Aorta (tissue), 5 donors: ENCODE measurements around the gene BCL6. TPM values are rescaled to one million over a fixed set of nuclear protein-coding genes. Genes with fewer than 3 reads are reported as not detected.

Experiments
- ATAC-seq: fragments of 200-7000 bp; cut with Tn5 transposase; one replicate; pipeline ENCODE4 v1.9.1; 2022; ENCODE audit warnings: moderate library complexity; ENCODE audit not compliant: low FRiP score
- DNase-seq, 2 donors: peaks; one replicate each; pipeline ENCODE4 v3.0.0-alpha.2; 2020
- H3K27ac ChIP-seq, 2 donors: one replicate each; pipeline ENCODE4 v1.5.1; 2013; ENCODE audit warnings: low read length in 2 of 2, mild to moderate bottlenecking in 2 of 2, moderate library complexity in 2 of 2, control low read depth in 1 of 2, inconsistent platforms in 1 of 2, low read depth in 1 of 2
- H3K27me3 ChIP-seq, 2 donors: one replicate each; pipeline ENCODE4 v1.6.1; 2013; ENCODE audit warnings: control low read depth in 1 of 2, low read length in 1 of 2, mild to moderate bottlenecking in 1 of 2, moderate library complexity in 1 of 2; ENCODE audit not compliant: insufficient read depth in 2 of 2, control insufficient read depth in 1 of 2
- H3K36me3 ChIP-seq, 2 donors: one replicate each; pipeline ENCODE4 v1.6.1; 2013; ENCODE audit warnings: control low read depth in 1 of 2, low read length in 1 of 2, mild to moderate bottlenecking in 1 of 2; ENCODE audit not compliant: insufficient read depth in 2 of 2, control insufficient read depth in 1 of 2
- H3K4me1 ChIP-seq, 2 donors: one replicate each; pipeline ENCODE4 v1.6.1; 2013; ENCODE audit warnings: low read length in 2 of 2, control low read depth in 1 of 2, mild to moderate bottlenecking in 1 of 2, moderate library complexity in 1 of 2; ENCODE audit not compliant: insufficient read depth in 2 of 2, control insufficient read depth in 1 of 2
- H3K4me3 ChIP-seq, 2 donors: one replicate each; pipeline ENCODE4 v1.5.1; 2013; ENCODE audit warnings: low read length in 2 of 2, control low read depth in 1 of 2, mild to moderate bottlenecking in 1 of 2
- H3K9me3 ChIP-seq: one replicate; pipeline ENCODE4 v1.6.1; 2013; ENCODE audit warnings: mild to moderate bottlenecking, low read length; ENCODE audit not compliant: control insufficient read depth
- WGBS, 2 donors: extraction: QIAGEN DNeasy Blood & Tissue Kit; methylation state at CpG; one replicate each; pipeline ENCODE4 v1.1.7; 2013; 5-methylcytosine and 5-hydroxymethylcytosine counted together
- intact Hi-C, 2 donors: fragments of 100-400 bp; cut with DNase I; formaldehyde crosslinking; loops; one replicate each; pipeline versions ENCODE4 v1.14.2 to v1.15.0; 2022
- polyA plus RNA-seq, 2 donors: library from polyadenylated mRNA; stranded (reverse); fragments of 200-250 nt; gene quantifications; one replicate each; pipeline ENCODE4 v1.2.3, GENCODE V29; 2013
- total RNA-seq, 2 donors: library from RNA; stranded (reverse); fragmentation: NEBNext Ultra II Directional; extraction: Animal tissue kit (Norgen Biotek cat#: 25700); gene quantifications; one replicate each; pipeline ENCODE4 v1.2.1, GENCODE V29; 2021
- donor health status: healthy with polysubstance abuse.
- donor health status: Bipolar disorder and iron deficiency.
- donor health status: DM: no; HTN: no; CAD: no.
- donor health status: DM: no; HTN: no; CAD: no.
- donor health status: DM: yes; HTN: yes; CAD: no.

Gene BCL6
- total and polyA plus RNA-seq, 4 donors = 16.7 to 154 (median 98.5) TPM

DNA sequence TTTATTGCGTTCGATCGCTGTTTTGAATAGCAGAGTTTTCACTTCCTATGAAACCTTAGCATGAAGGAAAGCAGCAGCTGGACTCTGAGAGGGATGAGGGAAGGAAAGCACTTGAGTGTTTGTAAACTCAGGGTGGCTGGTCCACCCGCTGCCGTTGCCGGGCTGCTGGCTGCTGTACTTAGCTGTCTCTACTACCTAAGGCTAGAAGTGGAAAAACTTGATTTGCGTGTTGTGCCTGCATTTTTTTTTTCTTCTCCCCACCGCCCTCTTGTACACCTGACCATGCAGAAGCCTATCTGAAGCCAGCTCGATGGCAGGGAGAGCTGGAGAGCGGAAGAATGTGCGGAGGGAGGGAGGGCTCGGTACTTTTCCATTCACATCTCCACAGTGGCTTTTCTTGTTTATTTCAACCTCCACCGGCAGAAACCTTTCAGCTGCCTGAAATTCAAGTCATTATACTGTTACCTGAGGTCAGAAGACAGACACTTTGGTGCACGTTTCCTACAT lies 4.8 kb upstream of the BCL6 start:
- DNase-seq = no peak
- no peaks in the 10 kb centered on the region for H3K27me3 ChIP-seq
- peak overlapping the region in 1 of 2 donors; percentile 30 for H3K27ac ChIP-seq
- ATAC-seq = no peak
- no peaks in the 10 kb centered on the region for H3K9me3 ChIP-seq
- no peak overlapping the region for H3K4me3 ChIP-seq
- no peaks in the 10 kb centered on the region for H3K36me3 ChIP-seq
- H3K4me1 ChIP-seq = peaks cover 0 to 6% of the 10 kb centered on the region in 2 donors
- WGBS, 2 donors = 67 to 70% methylated on average over 14 of the region's 14 CpGs
- intact Hi-C loops = no loop called here

GRCh38 chr3:187748050-187748481 lies 2.8 kb upstream of the BCL6 start:
- intact Hi-C loops = loop anchor here (5.0 to 10.0 kb wide), 10 partner anchors 304 to 1047 kb away; no protein-coding TSS in a partner anchor
- no peak overlapping the region for H3K27ac ChIP-seq
- no peaks in the 10 kb centered on the region for H3K9me3 ChIP-seq
- peaks cover 0 to 6% of the 10 kb centered on the region in 2 donors for H3K4me1 ChIP-seq
- H3K36me3 ChIP-seq = no peaks in the 10 kb centered on the region
- DNase-seq (peak; percentile 93 to 96), ATAC-seq (peak; percentile 60)
- no peaks in the 10 kb centered on the region for H3K27me3 ChIP-seq
- no peak overlapping the region for H3K4me3 ChIP-seq
- 6 to 12% methylated on average over 2 of the region's 2 CpGs for WGBS, 2 donors

DNA sequence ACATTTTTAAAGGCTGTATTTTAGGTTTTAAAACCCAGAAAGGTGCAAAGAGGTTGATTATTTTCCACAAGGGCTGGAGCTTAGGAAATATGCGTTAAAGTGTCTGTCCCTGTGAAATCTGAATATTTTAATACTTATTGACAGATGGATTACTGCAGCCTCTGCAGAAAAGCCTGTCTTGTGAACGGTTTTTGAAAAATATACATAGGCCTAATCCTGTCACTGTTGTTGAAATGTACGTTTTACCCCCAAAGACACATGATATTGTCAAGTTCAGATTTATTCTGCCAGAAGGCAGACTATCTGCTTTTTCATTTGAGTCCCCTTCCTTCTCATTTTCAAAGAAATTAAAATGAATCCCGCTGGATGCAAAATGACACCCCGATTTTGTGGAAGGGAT lies 2.2 kb upstream of the BCL6 start:
- ATAC-seq (no peak), DNase-seq (no peak)
- H3K4me1 ChIP-seq = peaks cover 0 to 6% of the 10 kb centered on the region in 2 donors
- intact Hi-C loops = loop anchor here (5.0 to 10.0 kb wide), 10 partner anchors 305 to 1047 kb away; no protein-coding TSS in a partner anchor
- no peaks in the 10 kb centered on the region for H3K9me3 ChIP-seq
- no peaks in the 10 kb centered on the region for H3K27me3 ChIP-seq
- WGBS, 2 donors = 48% methylated on average over 5 of the region's 5 CpGs
- H3K27ac ChIP-seq = no peak overlapping the region
- no peaks in the 10 kb centered on the region for H3K36me3 ChIP-seq
- H3K4me3 ChIP-seq = no peak overlapping the region

GRCh38 chr3:187746442-187747281 lies 1.4 kb upstream of the BCL6 start:
- Histone ChIP-seq H3K27me3 (no peaks in the 10 kb centered on the region), H3K4me1 (peaks cover 0 to 6% of the 10 kb centered on the region in 2 donors), H3K27ac (peak overlapping the region; percentile 65 to 96), H3K4me3 (peak overlapping the region; percentile 56 to 83), H3K9me3 (no peaks in the 10 kb centered on the region), H3K36me3 (no peaks in the 10 kb centered on the region)
- DNase-seq (no peak), ATAC-seq (no peak)
- WGBS, 2 donors = 6 to 9% methylated on average over 10 of the region's 10 CpGs
- intact Hi-C loops = loop anchor here (5.0 to 10.0 kb wide), 10 partner anchors 306 to 1048 kb away; no protein-coding TSS in a partner anchor

- H3K4me1 ChIP-seq = peaks cover 0 to 6% of the 10 kb centered on the region in 2 donors
- H3K9me3 ChIP-seq = no peaks in the 10 kb centered on the region
- intact Hi-C loops = loop anchor here (5.0 to 10.0 kb wide), 10 partner anchors 306 to 1049 kb away; no protein-coding TSS in a partner anchor
- DNase-seq = no peak
- no peak for ATAC-seq
- peak overlapping the region; percentile 56 to 83 for H3K4me3 ChIP-seq
- H3K27ac ChIP-seq = peak overlapping the region in 1 of 2 donors; percentile 96
- WGBS, 2 donors = 0 to 3% methylated on average over 6 of the region's 6 CpGs
- H3K36me3 ChIP-seq = no peaks in the 10 kb centered on the region
- no peaks in the 10 kb centered on the region for H3K27me3 ChIP-seq
These were observed 782 bp upstream of the BCL6 start for GRCh38 chr3:187746059-187746441.

GRCh38 chr3:187744169-187745151 lies 808 bp downstream of the BCL6 start:
- peak; percentile 39 for ATAC-seq
- Histone ChIP-seq H3K27me3 (no peaks in the 10 kb centered on the region), H3K9me3 (no peaks in the 10 kb centered on the region), H3K4me1 (peaks cover 0 to 6% of the 10 kb centered on the region in 2 donors), H3K4me3 (peak overlapping the region; percentile 84 to 90), H3K36me3 (no peaks in the 10 kb centered on the region), H3K27ac (peak overlapping the region; percentile 99 to 100)
- WGBS, 2 donors = 0 to 1% methylated on average over 54 to 55 of the region's 55 CpGs
- intact Hi-C loops = loop anchor here (2.0 to 10.0 kb wide), 17 partner anchors 308 to 1208 kb away; partner anchors contain the start of gene LPP (in 2 of the 2)
- peak; percentile 75 to 82 for DNase-seq

DNA sequence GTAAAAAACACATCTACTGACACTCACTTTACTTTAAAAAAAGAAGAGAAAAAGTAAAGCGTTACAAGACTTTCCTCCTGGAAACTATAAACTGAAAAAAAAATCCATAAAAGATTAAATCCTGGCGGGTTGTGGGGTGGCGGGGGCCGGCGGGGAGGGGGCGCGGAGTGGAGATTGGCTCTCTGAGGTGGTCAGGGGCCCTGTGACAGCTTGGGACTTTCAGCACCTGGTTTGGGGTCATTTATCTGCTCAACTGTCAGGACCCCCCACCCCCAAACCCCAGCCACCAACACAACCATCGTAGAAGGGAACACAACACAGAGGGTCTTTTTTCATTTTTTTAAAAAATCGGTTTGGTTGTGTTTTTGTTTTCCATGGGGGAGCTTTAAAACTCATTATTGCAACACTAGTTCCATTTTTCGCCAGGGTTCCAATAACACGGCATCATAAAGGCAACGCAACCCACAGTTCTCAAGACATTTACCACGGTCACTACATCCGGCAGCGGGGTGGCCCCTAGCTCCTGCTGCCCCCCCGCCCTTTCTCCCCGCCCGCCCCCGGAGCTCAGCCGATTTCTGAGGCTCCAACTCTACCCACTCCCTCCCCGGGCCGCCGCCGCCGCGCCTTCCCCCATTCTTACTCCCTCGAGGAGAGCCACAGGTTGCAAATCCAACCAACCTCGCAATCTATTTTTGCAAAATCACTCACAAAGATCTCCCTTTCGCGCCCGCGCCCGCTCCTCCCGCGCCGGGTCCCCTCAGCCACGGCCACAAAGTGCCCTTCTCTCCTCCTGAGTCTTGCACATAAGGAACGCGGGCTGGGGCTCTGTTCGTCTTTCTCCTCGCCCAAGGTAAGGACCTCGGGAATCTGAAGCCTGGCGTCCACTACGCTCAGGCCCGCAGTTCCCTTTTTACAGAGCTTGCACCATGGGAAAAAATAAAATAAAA lies 1.8 kb downstream of the BCL6 start:
- peaks cover 0 to 6% of the 10 kb centered on the region in 2 donors for H3K4me1 ChIP-seq
- peak; percentile 86 to 92 for DNase-seq
- intact Hi-C loops = loop anchor here (2.0 to 10.0 kb wide), 17 partner anchors 409 to 1209 kb away; partner anchors contain the start of gene LPP (in 2 of the 2)

More for the DNA sequence above, 1.8 kb downstream of the BCL6 start:
- peak overlapping the region; percentile 84 to 90 for H3K4me3 ChIP-seq
- 0 to 1% methylated on average over 45 of the region's 45 CpGs for WGBS, 2 donors
- H3K27ac ChIP-seq = peak overlapping the region; percentile 99 to 100
- H3K27me3 ChIP-seq = no peaks in the 10 kb centered on the region
- H3K36me3 ChIP-seq = no peaks in the 10 kb centered on the region
- no peaks in the 10 kb centered on the region for H3K9me3 ChIP-seq
- no peak for ATAC-seq
